CD4-positive, alpha-beta memory T cell (primary cell): ENCODE data around the gene IRF4. TPM values are rescaled to one million over a fixed set of nuclear protein-coding genes. Genes with fewer than 3 reads are reported as not detected.

Experiments
- CTCF ChIA-PET: fragments of 350-600 bp; sonication (Branson Sonifier 250); formaldehyde crosslinking; loops from one replicate; lab custom pipeline; 2021; ENCODE audit warnings: inconsistent platforms; ENCODE audit not compliant: partially characterized antibody; lab: Charles Lee
- POLR2A ChIA-PET: fragments of 350-600 bp; sonication (Branson Sonifier 250); formaldehyde crosslinking; loops from one replicate; lab custom pipeline; 2021; ENCODE audit not compliant: partially characterized antibody; lab: Charles Lee
- DNase-seq, 5 donors: peaks; one replicate each; pipeline versions ENCODE4 v3.0.0 to v3.0.0-alpha.2; 2020 to 2022; ENCODE audit warnings: mixed read lengths in 1 of 5
- H3K27ac ChIP-seq: one replicate; pipeline ENCODE4 v1.7.0; 2013; ENCODE audit warnings: low read depth, low read length
- H3K27me3 ChIP-seq: 2 replicates; pipeline ENCODE4 v1.7.0; 2013; ENCODE audit warnings: mild to moderate bottlenecking, low read length, moderate library complexity; ENCODE audit not compliant: insufficient read depth
- H3K36me3 ChIP-seq: 2 replicates; pipeline ENCODE4 v1.7.0; 2013; ENCODE audit warnings: mild to moderate bottlenecking, low read length, moderate library complexity; ENCODE audit not compliant: insufficient read depth
- H3K4me1 ChIP-seq: 2 replicates; pipeline ENCODE4 v1.7.0; 2013; ENCODE audit warnings: mild to moderate bottlenecking, low read length, moderate library complexity; ENCODE audit not compliant: insufficient read depth
- H3K4me3 ChIP-seq, 2 donors: one replicate each; pipeline ENCODE4 v1.7.0; 2013; ENCODE audit warnings: low read length in 2 of 2, mild to moderate bottlenecking in 1 of 2
- H3K9me3 ChIP-seq, 2 donors: one replicate each; pipeline ENCODE4 v1.7.0; 2013; ENCODE audit warnings: low read length in 2 of 2, control low read depth in 1 of 2; ENCODE audit not compliant: control insufficient read depth in 1 of 2
- H3K27ac Mint-ChIP-seq, 7 donors: one replicate each; pipeline ENCODE4 v1.8.0; 2020 to 2021; ENCODE audit warnings: mixed read lengths in 7 of 7, mild to moderate bottlenecking in 6 of 7, inconsistent platforms in 3 of 7, moderate library complexity in 3 of 7
- H3K27me3 Mint-ChIP-seq, 2 donors: one replicate each; pipeline ENCODE4 v1.8.0; 2020 to 2021; ENCODE audit warnings: mixed read lengths in 2 of 2
- H3K36me3 Mint-ChIP-seq, 2 donors: one replicate each; pipeline ENCODE4 v1.8.0; 2020 to 2021; ENCODE audit warnings: mixed read lengths in 2 of 2, inconsistent platforms in 1 of 2, mild to moderate bottlenecking in 1 of 2
- H3K4me1 Mint-ChIP-seq, 4 donors: one replicate each; pipeline ENCODE4 v1.8.0; 2020 to 2021; ENCODE audit warnings: mixed read lengths in 4 of 4, mild to moderate bottlenecking in 1 of 4
- H3K4me3 Mint-ChIP-seq, 8 donors: one replicate each; pipeline ENCODE4 v1.8.0; 2020 to 2021; ENCODE audit warnings: mixed read lengths in 8 of 8, mild to moderate bottlenecking in 7 of 8, moderate library complexity in 6 of 8, inconsistent platforms in 3 of 8
- H3K9me3 Mint-ChIP-seq, 8 donors: one replicate each; pipeline ENCODE4 v1.8.0; 2020 to 2021; ENCODE audit warnings: mixed read lengths in 8 of 8, mild to moderate bottlenecking in 5 of 8, inconsistent platforms in 3 of 8, moderate library complexity in 1 of 8
- intact Hi-C: fragments of 100-400 bp; cut with micrococcal nuclease; formaldehyde crosslinking; loops from one replicate; pipeline ENCODE4 v1.15.1; 2023
- polyA plus RNA-seq, 2 donors: library from polyadenylated mRNA; unstranded; fragments of 300-500 nt; fragmentation: Illumina TruSeq; gene quantifications; one replicate each; pipeline ENCODE4 v1.2.3, GENCODE V29; 2021
- total RNA-seq, 2 experiments: library from RNA; stranded (reverse); gene quantifications; one replicate each; pipeline ENCODE4 v1.2.3, GENCODE V29; 2021

The IRF4 gene
- total and polyA plus RNA-seq, 4 experiments from 2014 or later = 2.7 to 8.6 (median 7.1) TPM

- Mint-ChIP-seq H3K9me3 (peaks cover 0 to 8% (median 0%) of the 10 kb centered on the region in 8 donors), H3K4me3 (peak overlapping the region in 1 of 8 donors; percentile 15), H3K36me3 (no peaks in the 10 kb centered on the region), H3K27me3 (peaks cover 20 to 28% of the 10 kb centered on the region in 2 donors), H3K27ac (no peak overlapping the region), H3K4me1 (no peaks in the 10 kb centered on the region)
- no peaks in the 10 kb centered on the region for H3K36me3 ChIP-seq
- no peak overlapping the region for H3K4me3 ChIP-seq
- no peaks in the 10 kb centered on the region for H3K27me3 ChIP-seq
- intact Hi-C loops = no loop called here
- DNase-seq = no peak
- no peak overlapping the region for H3K27ac ChIP-seq
- CTCF ChIA-PET = no interaction called here
- H3K4me1 ChIP-seq = no peaks in the 10 kb centered on the region
- POLR2A ChIA-PET = no interaction called here
- H3K9me3 ChIP-seq = no peaks in the 10 kb centered on the region
Measured at GRCh38 chr6:379410-380181, 12.0 kb upstream of the IRF4 start.

GRCh38 chr6:380234-381218, 11.0 kb upstream of the IRF4 start:
- Histone ChIP-seq H3K36me3 (no peaks in the 10 kb centered on the region), H3K9me3 (no peaks in the 10 kb centered on the region), H3K27ac (no peak overlapping the region), H3K4me3 (no peak overlapping the region), H3K4me1 (no peaks in the 10 kb centered on the region), H3K27me3 (no peaks in the 10 kb centered on the region)
- peaks cover 15 to 24% of the 10 kb centered on the region in 2 donors for H3K27me3 Mint-ChIP-seq
- no peak for DNase-seq
- ChIA-PET CTCF (no interaction called here), POLR2A (no interaction called here)
- no peak overlapping the region for H3K4me3 Mint-ChIP-seq
- no peaks in the 10 kb centered on the region for H3K36me3 Mint-ChIP-seq
- no peaks in the 10 kb centered on the region for H3K4me1 Mint-ChIP-seq
- H3K9me3 Mint-ChIP-seq = peaks cover 0 to 5% (median 0%) of the 10 kb centered on the region in 8 donors
- intact Hi-C loops = no loop called here
- H3K27ac Mint-ChIP-seq = no peak overlapping the region

GRCh38 chr6:381742-382461, 9.7 kb upstream of the IRF4 start:
- Mint-ChIP-seq H3K27ac (no peak overlapping the region), H3K27me3 (peaks cover 13 to 22% of the 10 kb centered on the region in 2 donors), H3K4me3 (no peak overlapping the region), H3K4me1 (no peaks in the 10 kb centered on the region), H3K9me3 (peaks cover 0 to 5% (median 0%) of the 10 kb centered on the region in 8 donors), H3K36me3 (no peaks in the 10 kb centered on the region)
- Histone ChIP-seq H3K27ac (no peak overlapping the region), H3K9me3 (no peaks in the 10 kb centered on the region), H3K4me3 (no peak overlapping the region), H3K27me3 (no peaks in the 10 kb centered on the region), H3K36me3 (no peaks in the 10 kb centered on the region), H3K4me1 (no peaks in the 10 kb centered on the region)
- ChIA-PET POLR2A (no interaction called here), CTCF (interaction anchor here (1.4 kb wide), 1 partner anchor 9 kb away, joined by 3 read pairs; no protein-coding TSS in a partner anchor)
- no peak for DNase-seq
- intact Hi-C loops = no loop called here

GRCh38 chr6:382883-383810, 8.4 kb upstream of the IRF4 start:
- Histone ChIP-seq H3K4me1 (no peaks in the 10 kb centered on the region), H3K36me3 (no peaks in the 10 kb centered on the region), H3K9me3 (no peaks in the 10 kb centered on the region), H3K27ac (no peak overlapping the region), H3K4me3 (no peak overlapping the region), H3K27me3 (no peaks in the 10 kb centered on the region)
- H3K36me3 Mint-ChIP-seq = no peaks in the 10 kb centered on the region
- H3K4me3 Mint-ChIP-seq = no peak overlapping the region
- H3K4me1 Mint-ChIP-seq = no peaks in the 10 kb centered on the region
- DNase-seq = no peak
- intact Hi-C loops = no loop called here
- CTCF ChIA-PET = no interaction called here
- H3K27ac Mint-ChIP-seq = no peak overlapping the region
- peaks cover 0 to 5% (median 0%) of the 10 kb centered on the region in 8 donors for H3K9me3 Mint-ChIP-seq
- peaks cover 10 to 19% of the 10 kb centered on the region in 2 donors for H3K27me3 Mint-ChIP-seq
- POLR2A ChIA-PET = no interaction called here

GRCh38 chr6:383856-384255, 7.7 kb upstream of the IRF4 start:
- no peak overlapping the region for H3K27ac Mint-ChIP-seq
- H3K9me3 Mint-ChIP-seq = peaks cover 0 to 5% (median 0%) of the 10 kb centered on the region in 8 donors
- H3K4me3 ChIP-seq = no peak overlapping the region
- no peaks in the 10 kb centered on the region for H3K36me3 Mint-ChIP-seq
- H3K36me3 ChIP-seq = no peaks in the 10 kb centered on the region
- no peak overlapping the region for H3K4me3 Mint-ChIP-seq
- ChIA-PET CTCF (no interaction called here), POLR2A (no interaction called here)
- H3K9me3 ChIP-seq = no peaks in the 10 kb centered on the region
- no peaks in the 10 kb centered on the region for H3K4me1 ChIP-seq
- no peaks in the 10 kb centered on the region for H3K27me3 ChIP-seq
- DNase-seq = no peak
- no peak overlapping the region for H3K27ac ChIP-seq
- H3K27me3 Mint-ChIP-seq = peaks cover 12 to 15% of the 10 kb centered on the region in 2 donors
- intact Hi-C loops = no loop called here
- no peaks in the 10 kb centered on the region for H3K4me1 Mint-ChIP-seq

DNA sequence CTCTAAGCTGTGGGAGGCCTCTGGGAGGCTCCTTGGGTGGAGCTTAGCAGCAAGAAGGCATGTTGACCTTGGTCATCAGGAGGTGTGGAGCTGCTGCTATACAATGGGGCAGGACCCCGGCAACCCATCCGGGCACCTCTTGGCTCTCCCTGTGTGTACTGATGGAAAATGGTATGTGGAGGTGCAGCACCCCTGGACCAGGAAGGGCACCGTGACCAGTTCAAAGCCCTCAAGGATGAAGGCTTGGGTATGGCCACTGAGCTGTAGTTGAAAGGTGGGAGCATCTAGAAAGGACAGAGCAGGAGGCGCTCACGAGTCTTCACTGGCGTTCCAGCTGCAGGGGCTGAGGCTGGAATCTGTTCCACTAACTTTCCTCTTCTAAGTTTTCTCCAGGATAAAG, 6.7 kb upstream of the IRF4 start:
- DNase-seq = no peak
- intact Hi-C loops = loop anchor here (5.0 kb wide), 2 partner anchors 402 to 997 kb away; no protein-coding TSS in a partner anchor
- H3K9me3 Mint-ChIP-seq = peaks cover 0 to 5% (median 0%) of the 10 kb centered on the region in 8 donors
- peaks cover 6 to 8% (median 7%) of the 10 kb centered on the region in 4 donors for H3K4me1 Mint-ChIP-seq
- CTCF ChIA-PET = interaction anchor here (1.1 kb wide), 1 partner anchor 10 kb away, joined by 3 read pairs; no protein-coding TSS in a partner anchor
- Histone ChIP-seq H3K4me3 (no peak overlapping the region), H3K27ac (no peak overlapping the region), H3K27me3 (no peaks in the 10 kb centered on the region), H3K36me3 (no peaks in the 10 kb centered on the region), H3K4me1 (peaks cover 9% of the 10 kb centered on the region), H3K9me3 (no peaks in the 10 kb centered on the region)
- no peaks in the 10 kb centered on the region for H3K36me3 Mint-ChIP-seq
- POLR2A ChIA-PET = no interaction called here
- peaks cover 13 to 21% of the 10 kb centered on the region in 2 donors for H3K27me3 Mint-ChIP-seq
- peak overlapping the region in 1 of 7 donors; percentile 19 for H3K27ac Mint-ChIP-seq
- no peak overlapping the region for H3K4me3 Mint-ChIP-seq
